ENCODE results near the gene PPP2R2C. TPM values are rescaled to one million over a fixed set of nuclear protein-coding genes. Genes with fewer than 3 reads are reported as not detected.

Gene PPP2R2C
- total and polyA plus RNA-seq, 10 of the 15 experiments (the other 5 are each of a cell fraction or from before 2014, with no cell fraction given), result 0.13 to 0.15 TPM; not detected in 8

DNA sequence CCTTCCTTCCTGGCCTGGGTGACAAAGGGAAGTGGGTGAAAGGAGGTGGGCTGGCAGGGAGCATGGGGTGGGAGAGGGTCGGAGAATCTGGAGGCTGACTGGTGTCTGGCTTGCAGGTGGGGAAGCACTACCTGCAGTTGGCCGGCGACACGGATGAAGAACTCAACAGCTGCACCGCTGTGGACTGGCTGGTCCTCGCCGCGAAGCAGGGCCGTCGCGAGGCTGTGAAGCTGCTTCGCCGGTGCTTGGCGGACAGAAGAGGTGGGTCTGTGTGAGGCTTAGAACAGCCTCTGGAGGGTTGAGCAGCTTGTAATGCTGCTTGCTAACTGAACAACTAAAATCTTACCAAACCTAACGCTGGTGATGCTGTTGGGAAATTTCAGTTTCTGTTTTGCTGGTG lies 183.5 kb downstream of the PPP2R2C start:
- Histone ChIP-seq H3K36me3 (ENCODE audit: control insufficient read depth in 2 of 2, insufficient read depth in 2 of 2, low read length in 1 of 2) (no peaks in the 10 kb centered on the region), H3K4me3 (no peak overlapping the region), H3K79me2 (ENCODE audit: control insufficient read depth, insufficient read depth, low read length) (no peaks in the 10 kb centered on the region), H3K4me2 (ENCODE audit: control insufficient read depth, insufficient read depth) (no peak overlapping the region), H3K9ac (ENCODE audit: control insufficient read depth, insufficient read depth, low read length) (no peak overlapping the region), H4K20me1 (ENCODE audit: control insufficient read depth, insufficient read depth) (no peaks in the 10 kb centered on the region), H3K27me3 (replicated peaks in 1 of 2; ENCODE audit: control insufficient read depth in 2 of 2, insufficient read depth in 2 of 2, low read length in 1 of 2) (no peaks in the 10 kb centered on the region), H2AFZ (ENCODE audit: control insufficient read depth, low read depth, low read length) (no peak overlapping the region), H3K4me1 (ENCODE audit: control insufficient read depth, insufficient read depth, low read length) (no peaks in the 10 kb centered on the region), H3K9me3 (replicated peaks; ENCODE audit: control insufficient read depth, insufficient read depth, low read length) (no peaks in the 10 kb centered on the region), H3K27ac (ENCODE audit: control insufficient read depth, insufficient read depth) (no peak overlapping the region)
- SMC1A ChIA-PET (ENCODE audit: uncharacterized antibody, unreplicated experiment), result no interaction called here
- no peak for TF ChIP-seq JUND (IDR thresholded peaks at IDR 0.05; ENCODE audit: low read depth, low read length)
- POLR2A ChIA-PET, result no interaction called here
- in situ Hi-C loops (cut with MboI), result no loop called here
- CTCF ChIA-PET, result no interaction called here
- FAIRE-seq (no peak), DNase-seq (ENCODE audit: low read depth, low spot score) (no peak), ATAC-seq (no peak)
- intact Hi-C loops (cut with micrococcal nuclease; ENCODE audit: unreplicated experiment), result no loop called here
- no TSS peak for BruUV-seq (replicated peaks)
- WGBS (ENCODE audit: insufficient coverage, insufficient replicate concordance, low lambda C conversion rate, missing lambda C conversion rate), result 79% methylated on average over 15 of the region's 15 CpGs
- RAD21 ChIA-PET (ENCODE audit: unreplicated experiment), result interaction anchor here (1.3 kb wide), 1 partner anchor 39 kb away, joined by 4 read pairs; no protein-coding TSS in a partner anchor

DNA sequence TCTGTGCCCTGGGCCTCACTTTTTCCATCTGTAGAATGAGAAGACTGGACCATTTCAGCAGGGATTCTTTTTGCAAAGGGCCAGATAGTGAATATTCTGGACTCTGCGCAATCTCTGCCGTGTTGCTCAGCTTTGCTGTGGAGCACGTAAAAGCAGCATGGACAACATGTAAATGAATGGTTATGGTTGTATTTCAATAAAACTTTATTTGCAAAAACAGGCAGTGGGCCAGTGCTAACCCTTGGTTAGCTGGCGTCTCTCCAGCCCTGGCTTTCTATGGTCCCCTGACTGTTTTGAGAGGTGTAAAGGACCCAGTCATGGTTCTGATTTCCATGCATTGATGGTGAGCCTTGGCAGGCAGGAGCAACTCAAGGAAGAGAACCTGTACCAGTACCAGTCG lies 184.1 kb downstream of the PPP2R2C start:
- Histone ChIP-seq H4K20me1 (ENCODE audit: control insufficient read depth, insufficient read depth) (no peaks in the 10 kb centered on the region), H3K79me2 (ENCODE audit: control insufficient read depth, insufficient read depth, low read length) (no peaks in the 10 kb centered on the region), H3K4me3 (no peak overlapping the region), H3K9ac (ENCODE audit: control insufficient read depth, insufficient read depth, low read length) (no peak overlapping the region), H3K36me3 (ENCODE audit: control insufficient read depth in 2 of 2, insufficient read depth in 2 of 2, low read length in 1 of 2) (no peaks in the 10 kb centered on the region), H3K27ac (ENCODE audit: control insufficient read depth, insufficient read depth) (no peak overlapping the region), H3K4me2 (ENCODE audit: control insufficient read depth, insufficient read depth) (no peak overlapping the region), H2AFZ (ENCODE audit: control insufficient read depth, low read depth, low read length) (no peak overlapping the region), H3K27me3 (replicated peaks in 1 of 2; ENCODE audit: control insufficient read depth in 2 of 2, insufficient read depth in 2 of 2, low read length in 1 of 2) (no peaks in the 10 kb centered on the region), H3K4me1 (ENCODE audit: control insufficient read depth, insufficient read depth, low read length) (no peaks in the 10 kb centered on the region), H3K9me3 (replicated peaks; ENCODE audit: control insufficient read depth, insufficient read depth, low read length) (no peaks in the 10 kb centered on the region)
- 79% methylated on average over 5 of the region's 5 CpGs for WGBS (ENCODE audit: insufficient coverage, insufficient replicate concordance, low lambda C conversion rate, missing lambda C conversion rate)
- in situ Hi-C loops (cut with MboI) (no loop called here), intact Hi-C loops (cut with micrococcal nuclease; ENCODE audit: unreplicated experiment) (no loop called here)
- BruUV-seq (replicated peaks), result no TSS peak
- FAIRE-seq (no peak), ATAC-seq (no peak), DNase-seq (ENCODE audit: low read depth, low spot score) (no peak)
- POLR2A ChIA-PET, result no interaction called here
- SMC1A ChIA-PET (ENCODE audit: uncharacterized antibody, unreplicated experiment), result no interaction called here
- no peak for TF ChIP-seq KAT2A (conservative IDR thresholded peaks at IDR 0.05; ENCODE audit: control insufficient read depth, low read depth, low read length)
- TF ChIP-seq, protein P1, sequence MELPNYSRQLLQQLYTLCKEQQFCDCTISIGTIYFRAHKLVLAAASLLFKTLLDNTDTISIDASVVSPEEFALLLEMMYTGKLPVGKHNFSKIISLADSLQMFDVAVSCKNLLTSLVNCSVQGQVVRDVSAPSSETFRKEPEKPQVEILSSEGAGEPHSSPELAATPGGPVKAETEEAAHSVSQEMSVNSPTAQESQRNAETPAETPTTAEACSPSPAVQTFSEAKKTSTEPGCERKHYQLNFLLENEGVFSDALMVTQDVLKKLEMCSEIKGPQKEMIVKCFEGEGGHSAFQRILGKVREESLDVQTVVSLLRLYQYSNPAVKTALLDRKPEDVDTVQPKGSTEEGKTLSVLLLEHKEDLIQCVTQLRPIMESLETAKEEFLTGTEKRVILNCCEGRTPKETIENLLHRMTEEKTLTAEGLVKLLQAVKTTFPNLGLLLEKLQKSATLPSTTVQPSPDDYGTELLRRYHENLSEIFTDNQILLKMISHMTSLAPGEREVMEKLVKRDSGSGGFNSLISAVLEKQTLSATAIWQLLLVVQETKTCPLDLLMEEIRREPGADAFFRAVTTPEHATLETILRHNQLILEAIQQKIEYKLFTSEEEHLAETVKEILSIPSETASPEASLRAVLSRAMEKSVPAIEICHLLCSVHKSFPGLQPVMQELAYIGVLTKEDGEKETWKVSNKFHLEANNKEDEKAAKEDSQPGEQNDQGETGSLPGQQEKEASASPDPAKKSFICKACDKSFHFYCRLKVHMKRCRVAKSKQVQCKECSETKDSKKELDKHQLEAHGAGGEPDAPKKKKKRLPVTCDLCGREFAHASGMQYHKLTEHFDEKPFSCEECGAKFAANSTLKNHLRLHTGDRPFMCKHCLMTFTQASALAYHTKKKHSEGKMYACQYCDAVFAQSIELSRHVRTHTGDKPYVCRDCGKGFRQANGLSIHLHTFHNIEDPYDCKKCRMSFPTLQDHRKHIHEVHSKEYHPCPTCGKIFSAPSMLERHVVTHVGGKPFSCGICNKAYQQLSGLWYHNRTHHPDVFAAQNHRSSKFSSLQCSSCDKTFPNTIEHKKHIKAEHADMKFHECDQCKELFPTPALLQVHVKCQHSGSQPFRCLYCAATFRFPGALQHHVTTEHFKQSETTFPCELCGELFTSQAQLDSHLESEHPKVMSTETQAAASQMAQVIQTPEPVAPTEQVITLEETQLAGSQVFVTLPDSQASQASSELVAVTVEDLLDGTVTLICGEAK (IDR thresholded peaks at IDR 0.05; ENCODE audit: borderline replicate concordance), result peak; percentile 59; the same call in 1 of the 2 replicates
- RAD21 ChIA-PET (ENCODE audit: unreplicated experiment), result interaction anchor here (1.3 kb wide), 1 partner anchor 39 kb away, joined by 4 read pairs; no protein-coding TSS in a partner anchor
- CTCF ChIA-PET, result interaction anchor here (1.2 kb wide), 1 partner anchor 37 kb away, joined by 3 read pairs; no protein-coding TSS in a partner anchor

Data from GM12878 (cell line).